H1 (cell line): Measurements from ENCODE around the gene RFC1. TPM values are rescaled to one million over a fixed set of nuclear protein-coding genes. Genes with fewer than 3 reads are reported as not detected.

ENCODE experiments used
- CTCF ChIA-PET: fragments of 300-600 bp; sonication (Branson Sonifier 250); formaldehyde crosslinking; loops from one replicate; lab custom pipeline; 2021; ENCODE audit not compliant: partially characterized antibody; lab: Charles Lee
- POLR2A ChIA-PET: fragments of 300-600 bp; sonication (Branson Sonifier 250); formaldehyde crosslinking; loops from one replicate; lab custom pipeline; 2021; ENCODE audit warnings: inconsistent platforms; ENCODE audit not compliant: partially characterized antibody; lab: Charles Lee
- DNase-seq, 2 experiments: peaks; one replicate each; pipeline versions ENCODE4 v3.0.0 to v3.0.0-alpha.2; 2010 to 2022; ENCODE audit warnings: low spot score in 2 of 2, low read depth in 1 of 2, mixed read lengths in 1 of 2
- FAIRE-seq: peaks from 2 replicates; lab custom pipeline; 2011; peaks lifted over from hg19 to GRCh38; lab: Jason Lieb, UNC
- H2AFZ ChIP-seq: 2 replicates; pipeline ENCODE4 v1.8.1; 2012; ENCODE audit warnings: low read length, inconsistent platforms
- H2AK5ac ChIP-seq: 2 replicates; pipeline ENCODE4 v1.6.1; 2013; ENCODE audit warnings: low read depth, low read length
- H2BK120ac ChIP-seq: replicated peaks from 2 replicates; pipeline ENCODE3; 2013; ENCODE audit warnings: low read depth, low read length, inconsistent platforms
- H2BK12ac ChIP-seq: 2 replicates; pipeline ENCODE4 v1.6.1; 2013; ENCODE audit warnings: low read depth, low read length
- H2BK15ac ChIP-seq: 2 replicates; pipeline ENCODE4 v1.6.1; 2013; ENCODE audit warnings: low read length
- H2BK20ac ChIP-seq: 2 replicates; pipeline ENCODE4 v1.6.1; 2013; ENCODE audit warnings: low read length
- H2BK5ac ChIP-seq: 2 replicates; pipeline ENCODE4 v1.6.1; 2013; ENCODE audit warnings: low read depth, low read length
- H3K14ac ChIP-seq: 2 replicates; pipeline ENCODE4 v1.6.1; 2013; ENCODE audit warnings: inconsistent platforms; ENCODE audit not compliant: insufficient read length
- H3K18ac ChIP-seq: 2 replicates; pipeline ENCODE4 v1.6.1; 2013; ENCODE audit warnings: low read length; ENCODE audit errors: extremely low read depth
- H3K23ac ChIP-seq: 2 replicates; pipeline ENCODE4 v1.6.1; 2013; ENCODE audit warnings: inconsistent platforms; ENCODE audit not compliant: insufficient read length
- H3K23me2 ChIP-seq: 2 replicates; pipeline ENCODE4 v1.6.1; 2013; ENCODE audit warnings: low read depth, low read length
- H3K27ac ChIP-seq: 2 replicates; pipeline ENCODE4 v1.6.1; 2011; ENCODE audit warnings: low read depth, low read length, inconsistent platforms
- H3K27me3 ChIP-seq, 4 experiments: replicated peaks in 1 of 4; 1 replicate in 1 of 4; 2 replicates in 3 of 4; pipeline versions ENCODE4 v1.6.1 to v1.8.1; 2011 to 2013; ENCODE audit warnings: low read length in 3 of 4, mild to moderate bottlenecking in 3 of 4, inconsistent platforms in 2 of 4, mixed read lengths in 2 of 4, moderate library complexity in 1 of 4; ENCODE audit not compliant: control insufficient read depth in 3 of 4, insufficient read depth in 3 of 4; ENCODE audit errors: extremely low read depth in 1 of 4
- H3K36me3 ChIP-seq, 4 experiments: 2 replicates each; pipeline versions ENCODE4 v1.6.1 to v1.8.1; 2011 to 2013; ENCODE audit warnings: mild to moderate bottlenecking in 4 of 4, low read length in 3 of 4, moderate library complexity in 2 of 4, control low read depth in 1 of 4, inconsistent platforms in 1 of 4; ENCODE audit not compliant: insufficient read depth in 4 of 4, control insufficient read depth in 2 of 4
- H3K4ac ChIP-seq: replicated peaks from 2 replicates; pipeline ENCODE3; 2013; ENCODE audit warnings: low read length, low read depth, mixed read lengths, inconsistent platforms; ENCODE audit not compliant: insufficient read length
- H3K4me1 ChIP-seq, 4 experiments: replicated peaks in 1 of 4; 1 replicate in 1 of 4; 2 replicates in 3 of 4; pipeline versions ENCODE4 v1.6.1 to v1.8.1; 2011 to 2013; ENCODE audit warnings: low read length in 3 of 4, inconsistent platforms in 2 of 4, mixed read lengths in 1 of 4; ENCODE audit not compliant: insufficient read depth in 4 of 4, control insufficient read depth in 3 of 4
- H3K4me2 ChIP-seq, 2 experiments: 2 replicates each; pipeline versions ENCODE4 v1.6.1 to v1.8.1; 2011 to 2013; ENCODE audit warnings: low read depth in 2 of 2, low read length in 2 of 2, control low read depth in 1 of 2, inconsistent platforms in 1 of 2, mild to moderate bottlenecking in 1 of 2; ENCODE audit not compliant: insufficient read depth in 1 of 2
- H3K4me3 ChIP-seq, 4 experiments: fragments of 200-600, 300-600 bp in 1 of 4; sonication (generic), shearing (Covaris generic), sonication (Bioruptor Twin) in 1 of 4; 2 replicates each; pipeline versions ENCODE4 v1.5.1 to v1.8.1; 2011 to 2016; ENCODE audit warnings: low read length in 4 of 4, low read depth in 3 of 4, control low read depth in 2 of 4, inconsistent platforms in 2 of 4, mild to moderate bottlenecking in 2 of 4, mixed read lengths in 1 of 4, moderate library complexity in 1 of 4; ENCODE audit not compliant: insufficient read depth in 2 of 4; ENCODE audit errors: extremely low read depth in 1 of 4
- H3K56ac ChIP-seq: replicated peaks from 2 replicates; pipeline ENCODE3; 2013; ENCODE audit warnings: low read depth, mild to moderate bottlenecking, mixed read lengths, low read length, inconsistent platforms; ENCODE audit not compliant: insufficient read length
- H3K79me1 ChIP-seq: 2 replicates; pipeline ENCODE4 v1.6.1; 2013; ENCODE audit warnings: low read depth, low read length, control low read depth
- H3K79me2 ChIP-seq, 2 experiments: 2 replicates each; pipeline versions ENCODE4 v1.6.1 to v1.8.1; 2012 to 2013; ENCODE audit warnings: low read length in 2 of 2, mild to moderate bottlenecking in 2 of 2, inconsistent platforms in 1 of 2; ENCODE audit not compliant: insufficient read depth in 2 of 2, control insufficient read depth in 1 of 2
- H3K9ac ChIP-seq, 4 experiments: replicated peaks in 1 of 4; 1 replicate in 1 of 4; 2 replicates in 3 of 4; pipeline versions ENCODE4 v1.6.1 to v1.8.1; 2011 to 2013; ENCODE audit warnings: low read depth in 3 of 4, low read length in 3 of 4, control low read depth in 2 of 4, mild to moderate bottlenecking in 2 of 4, moderate library complexity in 2 of 4, inconsistent platforms in 1 of 4; ENCODE audit errors: extremely low read depth in 1 of 4
- H3K9me3 ChIP-seq, 2 experiments: 2 replicates each; pipeline versions ENCODE4 v1.6.1 to v1.8.1; 2012 to 2013; ENCODE audit warnings: mild to moderate bottlenecking in 2 of 2, moderate library complexity in 2 of 2, control low read depth in 1 of 2, inconsistent platforms in 1 of 2, low read depth in 1 of 2, low read length in 1 of 2, mixed read lengths in 1 of 2; ENCODE audit not compliant: insufficient read depth in 2 of 2
- H4K20me1 ChIP-seq, 2 experiments: replicated peaks in 1 of 2; 2 replicates each; pipeline versions ENCODE3 to v1.8.1; 2011 to 2013; ENCODE audit warnings: inconsistent platforms in 2 of 2, low read length in 2 of 2, mild to moderate bottlenecking in 1 of 2; ENCODE audit not compliant: insufficient read depth in 2 of 2, control insufficient read depth in 1 of 2
- H4K5ac ChIP-seq: 2 replicates; pipeline ENCODE4 v1.6.1; 2013; ENCODE audit warnings: low read length, low read depth, mixed read lengths, inconsistent platforms; ENCODE audit not compliant: insufficient read length
- H4K8ac ChIP-seq: 2 replicates; pipeline ENCODE4 v1.8.0; 2013; ENCODE audit warnings: mild to moderate bottlenecking, moderate library complexity, low read length, inconsistent platforms; ENCODE audit not compliant: insufficient read depth; ENCODE audit errors: extremely low read depth
- H4K91ac ChIP-seq: replicated peaks from 2 replicates; pipeline ENCODE3; 2013; ENCODE audit warnings: low read length, mixed read lengths, inconsistent platforms; ENCODE audit not compliant: insufficient read length
- CEBPB ChIP-seq: IDR thresholded peaks from 2 replicates; pipeline ENCODE4 v1.6.1; 2012; ENCODE audit warnings: low read depth, low read length
- EP300 ChIP-seq, 2 experiments: IDR thresholded peaks; 1 replicate in 1 of 2; 2 replicates in 1 of 2; pipeline ENCODE4 v1.6.1; 2011 to 2012; ENCODE audit warnings: low read depth in 2 of 2, low read length in 2 of 2, mild to moderate bottlenecking in 2 of 2, borderline replicate concordance in 1 of 2, inconsistent platforms in 1 of 2, moderate library complexity in 1 of 2
- NRF1 ChIP-seq: IDR thresholded peaks from 2 replicates; pipeline ENCODE4 v1.6.1; 2011; ENCODE audit warnings: mild to moderate bottlenecking, low read depth, low read length, improper control_type of control experiment
- SIX5 ChIP-seq: IDR thresholded peaks from 2 replicates; pipeline ENCODE4 v1.6.1; 2011; ENCODE audit warnings: mild to moderate bottlenecking, low read depth, low read length
- SP1 ChIP-seq: IDR thresholded peaks from 2 replicates; pipeline ENCODE4 v1.6.1; 2011; ENCODE audit warnings: low read depth, low read length
- WGBS, 2 experiments: shearing (Covaris generic) in 1 of 2; methylation state at CpG; one replicate each; pipeline versions ENCODE4 v1.1.6 to v1.1.7; 2013 to 2015; ENCODE audit warnings: low lambda C conversion rate in 2 of 2, mixed read lengths in 2 of 2, inconsistent platforms in 1 of 2, low coverage in 1 of 2, missing lambda C conversion rate in 1 of 2; ENCODE audit not compliant: insufficient replicate concordance in 2 of 2, insufficient coverage in 1 of 2, insufficient read length in 1 of 2; ENCODE audit errors: extremely low coverage in 1 of 2, missing lambda C conversion rate in 1 of 2; 5-methylcytosine and 5-hydroxymethylcytosine counted together
- polyA plus RNA-seq, 7 experiments: library from polyadenylated mRNA; depleted of rRNA in 3 of 7; stranded (reverse) in 5 of 7; unstranded in 2 of 7; fragments of >200 nt in 5 of 7; fragments of 200-250 nt in 2 of 7; gene quantifications; 1 replicate in 5 of 7; 2 replicates in 1 of 7; 4 replicates in 1 of 7; pipeline versions ENCODE4 v1.2.1 to v1.2.3, GENCODE V29; 2011 to 2013; ENCODE audit warnings: missing spikeins in 2 of 7, mixed read lengths in 2 of 7
- total RNA-seq: library from RNA; stranded (reverse); fragmentation: NEBNext Ultra II Directional; extraction: Animal tissue kit (Norgen Biotek cat#: 25700); gene quantifications from 2 replicates; pipeline ENCODE4 v1.2.1, GENCODE V29; 2021

RFC1 gene
- total and polyA plus RNA-seq, 2 of the 8 experiments (the other 6 are each of a cell fraction or from before 2014, with no cell fraction given): 16.0 to 83.8 TPM

DNA sequence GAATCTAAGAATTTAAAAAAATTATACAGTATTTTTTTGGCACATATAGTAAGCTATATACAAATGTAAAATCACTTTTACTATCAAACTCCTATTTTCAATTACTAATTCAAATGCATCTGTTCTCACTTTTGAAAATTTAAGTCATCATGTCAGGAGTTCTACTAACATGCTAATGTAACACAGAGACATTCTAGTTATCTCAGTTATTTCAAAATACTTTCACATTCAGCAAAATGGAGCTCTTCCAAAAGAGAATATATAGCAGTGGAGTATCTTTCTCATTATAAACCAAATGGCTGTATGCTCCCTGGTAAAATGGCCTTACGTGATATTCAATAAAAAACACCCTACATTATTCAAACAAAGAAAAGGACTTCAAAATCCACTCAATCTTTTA lies 42.3 kb downstream of the RFC1 start:
- Histone ChIP-seq H3K4me2 (no peak overlapping the region), H3K56ac (no peak overlapping the region), H3K23me2 (no peaks in the 10 kb centered on the region), H2AFZ (no peak overlapping the region), H3K27me3 (no peaks in the 10 kb centered on the region), H3K23ac (no peak overlapping the region), H2BK5ac (no peak overlapping the region), H3K4me1 (no peaks in the 10 kb centered on the region), H4K8ac (no peak overlapping the region), H2AK5ac (no peak overlapping the region), H3K36me3 (peaks cover 0 to 42% (median 7%) of the 10 kb centered on the region in 4 experiments; a peak in 4 of 8 replicates), H3K4ac (no peak overlapping the region), H2BK120ac (no peak overlapping the region), H3K9ac (no peak overlapping the region), H2BK20ac (no peak overlapping the region), H4K20me1 (peaks cover 0 to 2% of the 10 kb centered on the region in 2 experiments), H4K5ac (no peak overlapping the region), H2BK12ac (no peak overlapping the region), H3K27ac (no peak overlapping the region), H3K18ac (no peak overlapping the region), H3K14ac (no peak overlapping the region), H3K79me2 (peaks cover 0 to 9% of the 10 kb centered on the region in 2 experiments; a peak in 2 of 4 replicates), H3K79me1 (0 out of 2 replicates have a peak, but pooled peaks cover 4% of the 10 kb centered on the region), H3K9me3 (no peaks in the 10 kb centered on the region), H2BK15ac (no peak overlapping the region), H3K4me3 (no peak overlapping the region), H4K91ac (no peak overlapping the region)
- WGBS, 2 experiments: 100% methylated on average over 1 of the region's 1 CpG; no CpG with 5 or more reads in 1 of the 2 experiments
- no peak for TF ChIP-seq SP1
- no peak for TF ChIP-seq CEBPB
- no peak for TF ChIP-seq NRF1
- TF ChIP-seq EP300 (IDR thresholded peaks at IDR 0.05; ENCODE audit: borderline replicate concordance in 1 of 2, low read depth in 2 of 2, low read length in 2 of 2): no peak
- TF ChIP-seq SIX5: no peak
- CTCF ChIA-PET: no interaction called here
- POLR2A ChIA-PET: no interaction called here
- FAIRE-seq: no peak
- DNase-seq: no peak
